T-helper 2 cell treated with Interferon-gamma antibody and Interleukin-4, amounts not matched to agents 5 μg/mL and 100 μg/mL, for 36 hours (primary cell): Measurements from ENCODE around the gene ERMP1.
"Not testable (repeated sequence)": the region's sequence is repeated elsewhere in the genome, so short reads cannot be mapped to it uniquely, and the experiment has no call there.

ENCODE experiments used
- DNase-seq: peaks from one replicate; pipeline ENCODE4 v3.0.0; 2021; ENCODE audit warnings: low spot score
- H3K27ac Mint-ChIP-seq: one replicate; pipeline ENCODE4 v1.8.0; 2021; ENCODE audit warnings: mild to moderate bottlenecking, mixed read lengths
- H3K27me3 Mint-ChIP-seq: one replicate; pipeline ENCODE4 v1.8.0; 2021; ENCODE audit warnings: low read depth, mixed read lengths
- H3K36me3 Mint-ChIP-seq: one replicate; pipeline ENCODE4 v1.8.0; 2021; ENCODE audit warnings: low read depth, mixed read lengths
- H3K4me1 Mint-ChIP-seq: one replicate; pipeline ENCODE4 v1.8.0; 2021; ENCODE audit warnings: low read depth, mixed read lengths
- H3K4me3 Mint-ChIP-seq: one replicate; pipeline ENCODE4 v1.8.0; 2022; ENCODE audit warnings: mild to moderate bottlenecking, moderate library complexity, mixed read lengths
- H3K9me3 Mint-ChIP-seq: one replicate; pipeline ENCODE4 v1.8.0; 2021; ENCODE audit warnings: mixed read lengths

The ERMP1 gene

GRCh38 chr9:5791870-5792269 lies 41.0 kb downstream of the ERMP1 start:
- Mint-ChIP-seq H3K36me3 (peaks cover 81% of the 10 kb centered on the region), H3K27me3 (no peaks in the 10 kb centered on the region), H3K27ac (no peak overlapping the region), H3K4me3 (no peak overlapping the region), H3K4me1 (peaks cover 38% of the 10 kb centered on the region), H3K9me3 (no peaks in the 10 kb centered on the region)
- DNase-seq: no peak

GRCh38 chr9:5790923-5791322 lies 42.0 kb downstream of the ERMP1 start:
- no peak overlapping the region for H3K4me3 Mint-ChIP-seq
- no peaks in the 10 kb centered on the region for H3K27me3 Mint-ChIP-seq
- DNase-seq: no peak
- no peaks in the 10 kb centered on the region for H3K9me3 Mint-ChIP-seq
- H3K4me1 Mint-ChIP-seq: peaks cover 36% of the 10 kb centered on the region
- H3K27ac Mint-ChIP-seq: no peak overlapping the region
- H3K36me3 Mint-ChIP-seq: peaks cover 80% of the 10 kb centered on the region

- Mint-ChIP-seq H3K4me1 (peaks cover 32% of the 10 kb centered on the region), H3K9me3 (no peaks in the 10 kb centered on the region), H3K27me3 (no peaks in the 10 kb centered on the region), H3K36me3 (peaks cover 86% of the 10 kb centered on the region), H3K27ac (no peak overlapping the region), H3K4me3 (no peak overlapping the region)
- DNase-seq: no peak
Observed at GRCh38 chr9:5789489-5789888, 43.4 kb downstream of the ERMP1 start.

GRCh38 chr9:5787759-5788302 lies 45.1 kb downstream of the ERMP1 start:
- Mint-ChIP-seq H3K27ac (no peak overlapping the region), H3K27me3 (no peaks in the 10 kb centered on the region), H3K9me3 (peaks cover 10% of the 10 kb centered on the region), H3K4me1 (peaks cover 18% of the 10 kb centered on the region), H3K4me3 (no peak overlapping the region), H3K36me3 (peaks cover 91% of the 10 kb centered on the region)
- no peak for DNase-seq

- Mint-ChIP-seq H3K27me3 (no peaks in the 10 kb centered on the region), H3K4me3 (no peak overlapping the region), H3K4me1 (peaks cover 17% of the 10 kb centered on the region), H3K36me3 (peaks cover 94% of the 10 kb centered on the region), H3K27ac (no peak overlapping the region), H3K9me3 (peaks cover 15% of the 10 kb centered on the region)
- DNase-seq: no peak
Observed at GRCh38 chr9:5787220-5787619, 45.7 kb downstream of the ERMP1 start.

GRCh38 chr9:5786370-5787127 lies 46.4 kb downstream of the ERMP1 start:
- H3K36me3 Mint-ChIP-seq: peaks cover 94% of the 10 kb centered on the region

GRCh38 chr9:5784526-5785315 lies 48.2 kb downstream of the ERMP1 start:
- no peak overlapping the region for H3K27ac Mint-ChIP-seq
- H3K9me3 Mint-ChIP-seq: peaks cover 31% of the 10 kb centered on the region
- no peak for DNase-seq
- no peak overlapping the region for H3K4me3 Mint-ChIP-seq
- peaks cover 3% of the 10 kb centered on the region for H3K4me1 Mint-ChIP-seq
- peaks cover 95% of the 10 kb centered on the region for H3K36me3 Mint-ChIP-seq
- H3K27me3 Mint-ChIP-seq: no peaks in the 10 kb centered on the region

More at GRCh38 chr9:5786370-5787127, 46.4 kb downstream of the ERMP1 start:
- Mint-ChIP-seq H3K27ac (no peak overlapping the region), H3K4me3 (no peak overlapping the region), H3K4me1 (peaks cover 11% of the 10 kb centered on the region), H3K27me3 (no peaks in the 10 kb centered on the region), H3K9me3 (peaks cover 22% of the 10 kb centered on the region)
- DNase-seq: no peak

- peaks cover 3% of the 10 kb centered on the region for H3K4me1 Mint-ChIP-seq
- H3K4me3 Mint-ChIP-seq: no peak overlapping the region
- no peaks in the 10 kb centered on the region for H3K27me3 Mint-ChIP-seq
- H3K36me3 Mint-ChIP-seq: peaks cover 96% of the 10 kb centered on the region
- H3K27ac Mint-ChIP-seq: no peak overlapping the region
- no peak for DNase-seq
- H3K9me3 Mint-ChIP-seq: peaks cover 34% of the 10 kb centered on the region
Observed at GRCh38 chr9:5783982-5784381, 48.9 kb downstream of the ERMP1 start.

GRCh38 chr9:5783420-5783819 lies 49.5 kb downstream of the ERMP1 start:
- H3K4me1 Mint-ChIP-seq, H3K27me3 Mint-ChIP-seq, DNase-seq, H3K4me3 Mint-ChIP-seq, H3K27ac Mint-ChIP-seq: not testable (repeated sequence)
- peaks cover 39% of the 10 kb centered on the region for H3K9me3 Mint-ChIP-seq
- H3K36me3 Mint-ChIP-seq: peaks cover 96% of the 10 kb centered on the region

GRCh38 chr9:5779705-5780218 lies 53.2 kb downstream of the ERMP1 start:
- H3K4me3 Mint-ChIP-seq, H3K27me3 Mint-ChIP-seq, H3K4me1 Mint-ChIP-seq, DNase-seq, H3K27ac Mint-ChIP-seq: not testable (repeated sequence)
- Mint-ChIP-seq H3K36me3 (peaks cover 86% of the 10 kb centered on the region), H3K9me3 (peaks cover 45% of the 10 kb centered on the region)

- H3K4me3 Mint-ChIP-seq: no peak overlapping the region
- no peak overlapping the region for H3K27ac Mint-ChIP-seq
- DNase-seq: no peak
- no peaks in the 10 kb centered on the region for H3K27me3 Mint-ChIP-seq
- H3K9me3 Mint-ChIP-seq: peaks cover 42% of the 10 kb centered on the region
- H3K36me3 Mint-ChIP-seq: peaks cover 85% of the 10 kb centered on the region
- no peaks in the 10 kb centered on the region for H3K4me1 Mint-ChIP-seq
Observed at GRCh38 chr9:5778805-5779204, 54.1 kb downstream of the ERMP1 start.

- Mint-ChIP-seq H3K9me3 (peaks cover 6% of the 10 kb centered on the region), H3K36me3 (peaks cover 67% of the 10 kb centered on the region), H3K4me3 (no peak overlapping the region), H3K27me3 (no peaks in the 10 kb centered on the region), H3K4me1 (peaks cover 4% of the 10 kb centered on the region), H3K27ac (no peak overlapping the region)
- no peak for DNase-seq
Observed at GRCh38 chr9:5773324-5773999, 59.5 kb downstream of the ERMP1 start.

GRCh38 chr9:5767968-5768932 lies 64.7 kb downstream of the ERMP1 start:
- Mint-ChIP-seq H3K4me3 (no peak overlapping the region), H3K27ac (peak overlapping the region; percentile 42), H3K36me3 (peaks cover 61% of the 10 kb centered on the region), H3K4me1 (peaks cover 18% of the 10 kb centered on the region), H3K27me3 (no peaks in the 10 kb centered on the region), H3K9me3 (no peaks in the 10 kb centered on the region)
- peak; percentile 15 for DNase-seq
